ENCODE measurements around the gene MED27.

The MED27 gene

DNA sequence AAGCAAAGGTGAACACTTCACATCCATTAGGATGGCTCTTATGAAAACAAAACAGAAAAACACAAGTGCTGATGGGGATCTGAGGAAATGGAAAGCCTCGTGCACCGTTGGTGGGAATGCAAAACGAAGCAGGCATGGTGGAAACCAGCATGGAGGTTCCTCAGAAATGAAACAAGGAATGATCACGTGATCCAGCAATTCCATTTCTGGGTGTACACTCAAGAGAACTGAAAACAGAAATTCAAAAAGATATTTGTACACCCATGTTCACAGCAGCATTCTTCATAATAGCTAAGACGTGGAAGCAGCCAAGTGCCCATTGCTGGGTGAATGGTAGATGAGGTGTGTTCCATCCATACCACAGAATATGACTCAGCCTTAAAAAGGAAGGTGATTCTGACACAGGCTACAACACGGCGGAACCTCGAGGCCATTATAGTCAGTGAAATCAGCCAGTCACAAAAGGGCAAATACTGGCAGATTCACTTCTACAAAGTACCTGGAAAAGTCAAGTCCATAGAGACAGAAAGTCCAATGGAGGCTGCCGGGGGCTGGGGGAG lies 252.6 kb downstream of the MED27 start:
- DNase-seq = peak; percentile 2

DNA sequence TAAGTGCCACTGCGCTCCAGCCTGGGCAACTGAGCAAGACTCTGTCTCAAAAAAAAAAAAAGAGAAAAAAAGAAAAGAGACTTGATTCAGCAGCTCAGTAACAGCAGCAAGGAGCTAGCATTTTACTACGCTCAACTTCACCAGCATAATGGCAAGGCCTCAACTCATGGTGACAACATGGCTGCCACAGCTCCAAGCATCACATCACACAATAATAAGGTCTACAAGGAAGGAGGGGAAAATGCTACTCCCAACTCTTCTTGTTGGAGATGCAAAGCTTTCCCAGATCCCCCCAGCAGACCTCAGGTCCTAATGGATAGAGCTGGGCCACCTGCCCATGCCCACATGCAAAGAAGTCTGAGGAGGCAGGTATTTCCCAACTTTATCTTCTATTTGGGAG lies 253.6 kb downstream of the MED27 start:
- no peak for DNase-seq

DNA sequence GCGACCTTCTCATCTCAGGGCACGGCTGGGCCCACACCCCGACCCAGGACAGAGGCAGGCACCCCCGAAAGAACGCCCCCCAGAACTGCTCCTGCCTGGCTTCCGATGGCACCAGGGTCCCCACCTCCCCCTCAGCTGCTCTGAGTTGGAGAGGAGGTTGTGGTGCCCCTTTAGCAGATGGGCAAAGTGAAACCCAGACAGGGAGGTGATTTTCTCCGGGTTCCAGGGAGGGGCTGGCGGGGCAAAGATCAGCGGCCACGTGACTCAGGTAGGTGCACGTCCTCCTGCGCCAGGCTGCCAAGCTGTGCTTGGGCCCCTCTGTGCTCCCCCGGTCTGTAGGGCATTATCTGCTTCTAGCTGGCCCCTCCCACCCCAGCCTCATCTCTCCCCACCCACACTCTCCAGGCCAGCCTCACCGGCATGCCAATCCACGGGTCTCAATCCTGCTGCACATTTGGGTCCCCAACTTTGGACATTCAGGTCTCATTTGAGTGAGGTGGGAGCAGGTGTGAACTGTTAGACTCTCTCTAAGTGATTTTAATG lies 254.6 kb downstream of the MED27 start:
- DNase-seq = no peak

GRCh38 chr9:131824155-131824594 lies 255.5 kb downstream of the MED27 start:
- no peak for DNase-seq

- DNase-seq = no peak
These were observed 255.9 kb downstream of the MED27 start for GRCh38 chr9:131823701-131824146.

DNA sequence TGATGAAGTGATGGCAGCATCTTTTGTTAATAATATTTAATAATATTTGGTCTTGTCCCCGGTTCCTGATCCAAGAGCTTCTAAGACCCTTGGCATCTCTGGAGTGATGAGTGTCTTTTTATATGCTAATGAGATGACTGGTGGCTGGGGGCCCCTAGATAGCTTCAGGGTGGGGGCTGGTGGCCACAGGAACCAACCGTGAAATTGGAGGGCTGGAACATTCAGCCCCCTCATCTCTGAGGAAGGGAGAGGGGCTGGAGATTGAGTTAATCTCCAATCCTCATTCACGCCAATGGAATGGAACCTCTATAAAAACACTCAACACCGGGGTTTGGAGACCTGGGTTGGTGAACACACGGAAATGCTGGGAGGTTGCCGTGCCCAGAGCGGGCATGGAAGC lies 261.6 kb downstream of the MED27 start:
- DNase-seq = no peak

DNA sequence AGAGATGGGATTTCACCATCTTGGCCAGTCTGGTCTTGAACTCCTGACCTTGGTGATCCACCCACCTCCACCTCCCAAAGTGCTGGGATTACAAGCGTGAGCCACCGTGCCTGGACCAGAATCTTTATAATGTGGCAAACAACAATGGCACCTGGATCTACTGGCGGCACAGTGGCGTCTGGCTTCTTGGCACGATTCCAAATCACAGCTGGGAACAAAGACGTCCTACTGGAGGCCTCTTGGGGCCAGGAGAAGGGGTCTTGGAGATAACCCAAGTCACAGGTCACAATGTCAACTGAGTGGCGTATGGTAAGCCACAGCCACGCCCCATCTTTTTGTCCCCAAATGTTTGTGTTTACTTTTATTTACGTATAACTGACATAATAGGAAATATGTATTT lies 262.0 kb downstream of the MED27 start:
- peak; percentile 91 for DNase-seq

DNA sequence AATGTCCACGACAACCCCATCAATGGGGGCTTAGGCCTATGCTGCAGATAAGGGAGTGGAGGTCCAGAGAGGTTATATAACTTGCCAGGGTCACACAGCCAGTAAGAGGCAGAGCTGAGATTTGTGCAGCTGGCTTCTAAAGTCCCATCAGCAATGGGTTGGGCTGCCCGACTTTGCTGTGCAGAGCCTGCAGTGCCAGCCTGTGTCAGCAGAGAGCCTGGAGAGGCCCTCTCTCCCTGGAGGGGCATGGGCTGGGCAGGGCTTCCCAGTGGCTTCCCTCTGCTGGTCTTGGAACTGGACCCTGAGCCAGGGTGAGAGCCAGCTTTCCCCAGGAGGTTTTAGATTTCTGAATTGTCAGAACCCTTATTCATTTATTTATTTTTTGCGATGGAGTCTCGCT lies 262.6 kb downstream of the MED27 start:
- no peak for DNase-seq

GRCh38 chr9:131815970-131816873 lies 263.4 kb downstream of the MED27 start:
- DNase-seq = peak; percentile 66

GRCh38 chr9:131814707-131815106 lies 265.0 kb downstream of the MED27 start:
- DNase-seq = no peak

DNA sequence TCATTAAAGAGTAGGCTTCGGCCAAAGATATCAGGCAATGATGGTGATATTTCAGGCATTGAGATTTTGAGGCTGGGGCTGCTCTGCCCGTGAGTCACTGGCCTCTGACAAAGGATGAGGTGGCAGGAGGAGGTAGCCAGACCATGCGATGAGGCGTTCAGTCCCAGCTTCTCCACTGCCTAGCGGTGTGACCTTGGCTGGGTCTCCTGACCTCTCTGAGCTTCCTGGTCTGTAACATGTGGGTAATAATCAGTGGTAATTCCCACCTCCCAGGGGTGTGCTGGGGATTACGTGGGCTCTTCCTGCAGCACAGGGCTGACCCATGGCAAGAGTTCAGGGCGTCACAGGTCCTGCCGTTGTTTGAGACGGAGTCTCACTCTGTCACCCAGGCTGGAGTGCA lies 266.6 kb downstream of the MED27 start:
- no peak for DNase-seq

- no peak for DNase-seq
These were observed 267.4 kb downstream of the MED27 start for GRCh38 chr9:131812116-131812790.

GRCh38 chr9:131811405-131811804 lies 268.3 kb downstream of the MED27 start:
- no peak for DNase-seq

DNA sequence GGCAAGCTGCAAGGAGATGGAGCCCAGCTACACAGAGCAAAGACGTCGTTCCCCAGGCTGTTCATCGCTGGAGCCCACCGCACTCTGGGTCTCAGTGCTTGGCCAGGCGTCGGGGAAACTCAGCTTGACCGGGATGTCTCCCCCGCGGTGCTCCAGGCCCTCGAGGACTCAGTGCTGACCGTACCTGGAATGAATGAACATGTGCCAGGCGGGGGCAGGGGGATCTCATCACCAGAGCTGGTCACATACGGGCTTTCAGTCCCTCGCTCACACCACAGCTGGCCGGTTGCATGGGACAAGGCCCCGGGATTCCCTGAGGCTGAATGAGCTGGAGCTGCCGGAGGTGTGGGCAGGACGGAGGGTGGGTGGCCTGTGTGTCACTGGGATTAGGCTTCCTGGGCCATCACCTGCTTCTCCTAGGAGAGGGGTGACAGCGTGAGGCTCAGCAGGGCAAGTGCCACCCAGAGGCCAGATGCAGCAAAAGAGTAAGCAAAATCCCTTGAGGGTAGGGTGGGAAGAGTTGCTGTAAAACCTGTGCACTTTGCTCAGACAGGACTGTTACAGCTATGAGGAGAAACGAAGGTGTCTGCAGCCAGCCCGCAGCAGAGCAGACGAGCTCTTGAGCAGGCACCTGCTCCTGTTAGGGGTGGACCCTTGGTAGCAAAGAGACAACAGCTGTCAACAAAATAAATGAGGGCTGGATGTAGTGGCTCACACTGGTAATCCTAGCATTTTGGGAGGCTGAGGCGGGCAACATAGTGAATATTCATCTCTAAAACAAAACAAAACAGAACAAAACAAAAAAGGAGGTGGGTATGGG lies 269.1 kb downstream of the MED27 start:
- DNase-seq = peak; percentile 11
